Left forelimb (tissue), 1 donor: Measurements from ENCODE around the gene SLC16A6.
"Not testable (repeated sequence)": the region's sequence is repeated elsewhere in the genome, so short reads cannot be mapped to it uniquely, and the experiment has no call there.

Source experiments
- DNase-seq: peaks from one replicate; pipeline ENCODE4 v3.0.0-alpha.2; 2018; ENCODE audit warnings: low spot score

Gene SLC16A6

GRCh38 chr17:68247445-68248198, 43.3 kb downstream of the SLC16A6 start, which contains the start of gene AMZ2:
AMZ2 (plus strand) TSS chr17:68248043; CDS start chr17:68250188, 2,145 bp downstream.
- DNase-seq: peak; percentile 99

GRCh38 chr17:68246271-68247028, 44.5 kb downstream of the SLC16A6 start:
- no peak for DNase-seq

- DNase-seq: no peak
Measured at GRCh38 chr17:68239632-68240366, 51.1 kb downstream of the SLC16A6 start.

- no peak for DNase-seq
Measured at GRCh38 chr17:68238871-68239253, 52.1 kb downstream of the SLC16A6 start.

GRCh38 chr17:68238164-68238870, 52.6 kb downstream of the SLC16A6 start:
- DNase-seq: no peak

GRCh38 chr17:68237369-68238163, 53.4 kb downstream of the SLC16A6 start:
- DNase-seq: not testable (repeated sequence)

GRCh38 chr17:68235336-68235791, 55.6 kb downstream of the SLC16A6 start:
- DNase-seq: not testable (repeated sequence)

- not testable (repeated sequence) for DNase-seq
Measured at GRCh38 chr17:68234726-68235335, 56.1 kb downstream of the SLC16A6 start.

GRCh38 chr17:68232741-68233140, 58.2 kb downstream of the SLC16A6 start:
- not testable (repeated sequence) for DNase-seq

GRCh38 chr17:68231541-68231940, 59.4 kb downstream of the SLC16A6 start:
- DNase-seq: no peak

GRCh38 chr17:68231131-68231530, 59.8 kb downstream of the SLC16A6 start:
- DNase-seq: not testable (repeated sequence)

GRCh38 chr17:68229619-68230018, 61.3 kb downstream of the SLC16A6 start:
- DNase-seq: no peak

GRCh38 chr17:68228817-68229570, 61.9 kb downstream of the SLC16A6 start:
- no peak for DNase-seq

GRCh38 chr17:68228039-68228680, 62.8 kb downstream of the SLC16A6 start:
- not testable (repeated sequence) for DNase-seq

GRCh38 chr17:68225055-68225454, 65.9 kb downstream of the SLC16A6 start:
- DNase-seq: not testable (repeated sequence)

- no peak for DNase-seq
Measured at GRCh38 chr17:68222606-68223005, 68.3 kb downstream of the SLC16A6 start.

GRCh38 chr17:68221786-68222185, 69.1 kb downstream of the SLC16A6 start:
- DNase-seq: no peak

- DNase-seq: not testable (repeated sequence)
Measured at GRCh38 chr17:68220786-68221185, 70.1 kb downstream of the SLC16A6 start.

- not testable (repeated sequence) for DNase-seq
Measured at GRCh38 chr17:68220186-68220585, 70.7 kb downstream of the SLC16A6 start.
